HG02943 (cell line): Measurements from ENCODE around the gene TBCB.
"Not testable (repeated sequence)": the region's sequence is repeated elsewhere in the genome, so short reads cannot be mapped to it uniquely, and the experiment has no call there.

Source experiments
- ATAC-seq: cut with Tn5 transposase; IDR thresholded peaks from one replicate; pipeline ENCODE4 v1.9.1; 2021; ENCODE audit warnings: mild to moderate bottlenecking, low read depth, moderate library complexity; ENCODE audit not compliant: unreplicated experiment

TBCB gene

GRCh38 chr19:36160821-36161596 is 45.7 kb downstream of the TBCB start:
- no peak for ATAC-seq

- no peak for ATAC-seq
Observed at GRCh38 chr19:36163813-36164212, 48.5 kb downstream of the TBCB start.

GRCh38 chr19:36169084-36169760 is 54.0 kb downstream of the TBCB start:
- ATAC-seq = no peak

- no peak for ATAC-seq
Observed at GRCh38 chr19:36172852-36173251, 57.6 kb downstream of the TBCB start.

- not testable (repeated sequence) for ATAC-seq
Observed at GRCh38 chr19:36173846-36174245, 58.6 kb downstream of the TBCB start.
